ENCODE results near the gene SAPCD2.

GRCh38 chr9:137014166-137014565, 56.2 kb downstream of the SAPCD2 start:
- TF ChIP-seq POLR2A (IDR thresholded peaks at IDR 0.05) (no peak), CTCF (IDR thresholded peaks at IDR 0.05) (no peak)
